HG03432 (cell line): ENCODE results near the gene CHST3.

ENCODE experiments used
- ATAC-seq: cut with Tn5 transposase; IDR thresholded peaks from one replicate; pipeline ENCODE4 v1.9.1; 2021; ENCODE audit warnings: mild to moderate bottlenecking, moderate library complexity; ENCODE audit not compliant: unreplicated experiment

The CHST3 gene

GRCh38 chr10:72049472-72049871 is 85.3 kb downstream of the CHST3 start:
- ATAC-seq, result no peak

- no peak for ATAC-seq
Observed at GRCh38 chr10:72049969-72050781, 86.0 kb downstream of the CHST3 start.

GRCh38 chr10:72050873-72051272 is 86.7 kb downstream of the CHST3 start:
- ATAC-seq, result no peak

GRCh38 chr10:72053690-72054089 is 89.5 kb downstream of the CHST3 start:
- no peak for ATAC-seq

- no peak for ATAC-seq
Observed at GRCh38 chr10:72056113-72056512, 91.9 kb downstream of the CHST3 start.

- no peak for ATAC-seq
Observed at GRCh38 chr10:72056932-72057751, 92.9 kb downstream of the CHST3 start.

- no peak for ATAC-seq
Observed at GRCh38 chr10:72058347-72058898, 94.2 kb downstream of the CHST3 start.

GRCh38 chr10:72058989-72059842 is 95.0 kb downstream of the CHST3 start:
- no peak for ATAC-seq

GRCh38 chr10:72059843-72060822 is 95.9 kb downstream of the CHST3 start:
- no peak for ATAC-seq

- ATAC-seq, result no peak
Observed at GRCh38 chr10:72061491-72061890, 97.3 kb downstream of the CHST3 start.

GRCh38 chr10:72061930-72062329 is 97.7 kb downstream of the CHST3 start:
- no peak for ATAC-seq

- no peak for ATAC-seq
Observed at GRCh38 chr10:72062382-72062781, 98.2 kb downstream of the CHST3 start.
